ENCODE data around the gene CYP2B6.
"Not testable (repeated sequence)": the region's sequence is repeated elsewhere in the genome, so short reads cannot be mapped to it uniquely, and the experiment has no call there.

DNA sequence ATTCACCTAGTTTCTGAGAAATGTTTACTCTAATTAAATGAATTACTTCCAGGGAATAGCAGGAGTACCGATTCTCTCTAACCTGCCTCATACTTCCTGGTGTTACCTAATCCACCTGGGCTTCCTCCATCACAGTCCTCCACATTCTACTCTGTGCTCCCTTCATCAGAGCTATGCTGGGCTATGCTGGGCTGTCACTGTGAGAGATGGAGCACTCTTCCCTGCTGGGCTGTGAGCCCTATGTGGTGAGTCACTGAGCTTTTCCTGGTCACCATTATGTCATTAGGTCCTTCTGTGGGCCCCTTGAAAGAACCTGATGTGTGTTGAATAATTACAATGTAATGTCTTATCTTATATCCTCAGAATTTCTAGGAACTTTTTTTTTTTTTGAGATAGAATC is 54.0 kb downstream of the CYP2B6 start:
- not testable (repeated sequence) for TF ChIP-seq CTCF (IDR thresholded peaks at IDR 0.05; ENCODE audit: borderline replicate concordance, extremely low read depth, low read length, poor library complexity, severe bottlenecking); EZH2 (IDR thresholded peaks at IDR 0.05; ENCODE audit: borderline replicate concordance, low read depth, low read length, severe bottlenecking)
